ENCODE results near the gene CZIB. TPM values are rescaled to one million over a fixed set of nuclear protein-coding genes. Genes with fewer than 3 reads are reported as not detected.

CZIB gene
- total and polyA plus RNA-seq, 2 of the 13 experiments (the other 11 are each of a cell fraction or from before 2014, with no cell fraction given): 49.2 to 67.0 TPM

DNA sequence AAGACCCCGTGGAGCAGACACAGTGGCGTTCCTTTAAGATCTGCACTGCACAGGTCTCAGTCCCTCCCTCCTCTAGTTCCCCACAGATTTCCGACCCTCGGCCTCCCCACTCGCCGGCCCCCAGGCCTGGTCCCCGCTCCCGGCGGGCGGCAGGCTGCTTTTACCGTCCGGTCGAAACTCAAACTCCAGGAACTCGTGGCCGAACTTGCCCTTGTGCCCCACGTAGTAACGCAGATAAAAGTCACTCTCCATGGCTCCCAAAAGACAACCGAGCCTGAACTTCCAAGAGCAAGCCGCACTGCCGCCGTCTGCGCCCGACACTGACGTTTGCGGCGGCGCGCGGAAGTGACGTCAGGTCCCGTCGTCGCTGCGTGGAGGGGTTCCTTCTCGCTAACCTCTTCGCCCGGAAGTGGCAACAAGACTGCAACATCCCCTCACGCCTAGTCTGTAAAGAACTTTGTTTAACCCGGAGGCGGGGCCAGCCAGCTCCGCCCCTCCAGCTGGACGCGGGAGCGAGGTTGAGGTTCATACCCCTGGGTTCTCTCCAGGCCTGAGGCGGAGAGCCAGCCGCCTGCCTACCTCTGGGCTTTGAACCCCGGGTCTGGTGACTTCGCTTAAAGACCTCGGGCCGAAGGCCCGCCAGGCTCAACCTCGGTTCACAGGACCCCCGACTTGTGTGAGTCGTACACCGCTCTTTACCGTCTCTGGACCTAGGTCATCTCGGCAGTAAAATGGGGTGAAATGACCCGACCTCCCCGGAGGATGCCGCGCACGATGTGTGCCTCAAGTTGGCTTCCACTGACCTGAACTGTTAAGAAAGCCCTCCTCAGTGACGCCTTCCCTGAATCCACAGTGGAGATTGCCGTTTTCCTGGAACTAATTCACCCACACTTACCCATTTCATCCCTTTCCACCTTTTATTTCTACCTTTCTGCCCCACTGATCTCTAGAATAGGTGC, 18.0 kb upstream of the CZIB start, which contains the start of gene MAGOH (continued):
- 0 out of 2 replicates have a peak, but pooled peaks have one; percentile 66 for TF ChIP-seq ZFP1 (CRISPR knock-in tag; IDR thresholded peaks at IDR 0.05)
- TF ChIP-seq NFYC (CRISPR knock-in tag; IDR thresholded peaks at IDR 0.05): peak; percentile 55; the same call in 1 of the 2 replicates
- no peak for TF ChIP-seq RNF2 (conservative IDR thresholded peaks at IDR 0.05; ENCODE audit: low read depth)
- peak; percentile 77 for TF ChIP-seq HCFC1 (IDR thresholded peaks at IDR 0.05; ENCODE audit: low read depth, low read length)
- TF ChIP-seq, protein P1, sequence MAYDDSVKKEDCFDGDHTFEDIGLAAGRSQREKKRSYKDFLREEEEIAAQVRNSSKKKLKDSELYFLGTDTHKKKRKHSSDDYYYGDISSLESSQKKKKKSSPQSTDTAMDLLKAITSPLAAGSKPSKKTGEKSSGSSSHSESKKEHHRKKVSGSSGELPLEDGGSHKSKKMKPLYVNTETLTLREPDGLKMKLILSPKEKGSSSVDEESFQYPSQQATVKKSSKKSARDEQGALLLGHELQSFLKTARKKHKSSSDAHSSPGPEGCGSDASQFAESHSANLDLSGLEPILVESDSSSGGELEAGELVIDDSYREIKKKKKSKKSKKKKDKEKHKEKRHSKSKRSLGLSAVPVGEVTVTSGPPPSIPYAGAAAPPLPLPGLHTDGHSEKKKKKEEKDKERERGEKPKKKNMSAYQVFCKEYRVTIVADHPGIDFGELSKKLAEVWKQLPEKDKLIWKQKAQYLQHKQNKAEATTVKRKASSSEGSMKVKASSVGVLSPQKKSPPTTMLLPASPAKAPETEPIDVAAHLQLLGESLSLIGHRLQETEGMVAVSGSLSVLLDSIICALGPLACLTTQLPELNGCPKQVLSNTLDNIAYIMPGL (CRISPR knock-in tag; IDR thresholded peaks at IDR 0.05; ENCODE audit: borderline replicate concordance in 1 of 2, low read depth in 1 of 2): peak; percentile 76 to 81; a peak in 3 of 4 replicates
- peak; percentile 42; the same call in 1 of the 2 replicates for TF ChIP-seq GATAD2A (CRISPR knock-in tag; IDR thresholded peaks at IDR 0.05)
- no peak for TF ChIP-seq CBX2 (IDR thresholded peaks at IDR 0.05; ENCODE audit: low read depth, low read length)
- TF ChIP-seq CBX2 (CRISPR knock-in tag; IDR thresholded peaks at IDR 0.05; ENCODE audit: low read depth): no peak
- TF ChIP-seq NFKB2 (CRISPR knock-in tag; IDR thresholded peaks at IDR 0.05; ENCODE audit: borderline replicate concordance): peak; percentile 81; the same call in 1 of the 2 replicates
- 0 out of 2 replicates have a peak, but pooled peaks have one; percentile 61 for TF ChIP-seq ZNF329 (CRISPR knock-in tag; IDR thresholded peaks at IDR 0.05; ENCODE audit: low read depth)
- peak; percentile 60; the same call in 1 of the 2 replicates for TF ChIP-seq ATF7 (IDR thresholded peaks at IDR 0.05)
- TF ChIP-seq ATF7 (CRISPR knock-in tag; IDR thresholded peaks at IDR 0.05): peak; percentile 67; the same call in 1 of the 2 replicates
- TF ChIP-seq, protein P2, sequence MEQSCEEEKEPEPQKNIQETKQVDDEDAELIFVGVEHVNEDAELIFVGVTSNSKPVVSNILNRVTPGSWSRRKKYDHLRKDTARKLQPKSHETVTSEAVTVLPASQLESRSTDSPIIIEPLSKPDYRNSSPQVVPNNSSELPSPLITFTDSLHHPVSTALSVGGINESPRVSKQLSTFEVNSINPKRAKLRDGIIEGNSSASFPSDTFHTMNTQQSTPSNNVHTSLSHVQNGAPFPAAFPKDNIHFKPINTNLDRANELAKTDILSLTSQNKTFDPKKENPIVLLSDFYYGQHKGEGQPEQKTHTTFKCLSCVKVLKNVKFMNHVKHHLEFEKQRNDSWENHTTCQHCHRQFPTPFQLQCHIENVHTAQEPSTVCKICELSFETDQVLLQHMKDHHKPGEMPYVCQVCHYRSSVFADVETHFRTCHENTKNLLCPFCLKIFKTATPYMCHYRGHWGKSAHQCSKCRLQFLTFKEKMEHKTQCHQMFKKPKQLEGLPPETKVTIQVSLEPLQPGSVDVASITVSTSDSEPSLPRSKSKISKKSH (CRISPR knock-in tag; IDR thresholded peaks at IDR 0.05; ENCODE audit: borderline replicate concordance): peak; percentile 85; the same call in 1 of the 2 replicates
- TF ChIP-seq IRF2 (CRISPR knock-in tag; IDR thresholded peaks at IDR 0.05): peak; percentile 81
- TF ChIP-seq ZBTB4 (CRISPR knock-in tag; IDR thresholded peaks at IDR 0.05; ENCODE audit: borderline replicate concordance): peak; percentile 32; the same call in 1 of the 2 replicates
- no peak for TF ChIP-seq HNRNPL (IDR thresholded peaks at IDR 0.05; ENCODE audit: low read depth, low read length)
- no peak for TF ChIP-seq ZNF713 (CRISPR knock-in tag; IDR thresholded peaks at IDR 0.05)

All from HepG2 (cell line).